ENCODE data around the gene MARK2.

Gene MARK2

DNA sequence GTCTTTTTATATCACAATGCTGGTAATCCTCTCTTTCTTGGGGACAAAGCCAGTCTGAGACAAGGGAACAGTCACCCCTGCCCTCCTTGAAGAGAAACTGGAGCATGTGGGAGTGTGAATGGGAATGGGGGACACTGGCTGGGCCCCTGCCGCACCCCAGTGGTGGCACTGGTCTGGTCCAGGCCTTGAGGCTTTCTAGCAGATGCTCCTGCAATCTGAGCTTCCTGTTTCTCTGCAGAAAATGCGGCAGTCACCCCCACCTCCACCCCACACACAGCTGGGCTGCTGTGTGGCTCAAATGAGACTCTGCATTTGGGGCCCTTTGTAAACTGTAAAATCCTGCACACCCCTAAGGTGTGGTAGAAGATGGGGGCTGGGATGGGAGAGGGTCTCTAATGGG lies 6.6 kb upstream of the MARK2 start:
- Histone ChIP-seq H3K36me3 (ENCODE audit: control insufficient read depth, insufficient read depth, low read length) (peaks cover 2% of the 10 kb centered on the region), H3K27me3 (replicated peaks; ENCODE audit: control insufficient read depth, insufficient read depth, low read length) (no peaks in the 10 kb centered on the region), H3K4me3 (replicated peaks; ENCODE audit: low read depth, low read length) (no peak overlapping the region)
- no peak for DNase-seq (ENCODE audit: extremely low read depth, insufficient read length)
- TF ChIP-seq, protein P1, sequence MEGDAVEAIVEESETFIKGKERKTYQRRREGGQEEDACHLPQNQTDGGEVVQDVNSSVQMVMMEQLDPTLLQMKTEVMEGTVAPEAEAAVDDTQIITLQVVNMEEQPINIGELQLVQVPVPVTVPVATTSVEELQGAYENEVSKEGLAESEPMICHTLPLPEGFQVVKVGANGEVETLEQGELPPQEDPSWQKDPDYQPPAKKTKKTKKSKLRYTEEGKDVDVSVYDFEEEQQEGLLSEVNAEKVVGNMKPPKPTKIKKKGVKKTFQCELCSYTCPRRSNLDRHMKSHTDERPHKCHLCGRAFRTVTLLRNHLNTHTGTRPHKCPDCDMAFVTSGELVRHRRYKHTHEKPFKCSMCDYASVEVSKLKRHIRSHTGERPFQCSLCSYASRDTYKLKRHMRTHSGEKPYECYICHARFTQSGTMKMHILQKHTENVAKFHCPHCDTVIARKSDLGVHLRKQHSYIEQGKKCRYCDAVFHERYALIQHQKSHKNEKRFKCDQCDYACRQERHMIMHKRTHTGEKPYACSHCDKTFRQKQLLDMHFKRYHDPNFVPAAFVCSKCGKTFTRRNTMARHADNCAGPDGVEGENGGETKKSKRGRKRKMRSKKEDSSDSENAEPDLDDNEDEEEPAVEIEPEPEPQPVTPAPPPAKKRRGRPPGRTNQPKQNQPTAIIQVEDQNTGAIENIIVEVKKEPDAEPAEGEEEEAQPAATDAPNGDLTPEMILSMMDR (IDR thresholded peaks at IDR 0.05; ENCODE audit: insufficient read depth, low read length, poor library complexity, severe bottlenecking), result no peak

DNA sequence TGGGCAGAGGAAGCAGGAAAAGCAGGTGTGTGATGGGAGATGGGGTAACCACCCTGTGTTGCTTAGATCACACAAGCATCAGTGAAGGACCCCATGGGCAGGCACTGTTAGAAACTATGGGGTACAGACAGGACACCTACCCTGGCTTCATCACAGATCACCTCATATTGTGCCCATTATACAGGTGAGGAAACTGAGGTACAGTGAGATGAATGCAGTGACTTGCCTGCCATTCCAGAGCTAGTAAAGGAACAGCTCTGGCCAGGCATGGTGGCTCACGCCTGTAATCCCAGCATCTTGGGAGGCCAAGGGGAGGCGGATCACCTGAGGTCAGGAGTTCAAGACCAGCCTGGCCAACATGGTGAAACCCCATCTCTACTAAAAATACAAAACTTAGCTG lies 5.9 kb upstream of the MARK2 start:
- DNase-seq (ENCODE audit: extremely low read depth, insufficient read length), result no peak
- Histone ChIP-seq H3K4me3 (replicated peaks; ENCODE audit: low read depth, low read length) (no peak overlapping the region), H3K27me3 (replicated peaks; ENCODE audit: control insufficient read depth, insufficient read depth, low read length) (no peaks in the 10 kb centered on the region), H3K36me3 (ENCODE audit: control insufficient read depth, insufficient read depth, low read length) (peaks cover 2% of the 10 kb centered on the region; the same call in 1 of the 2 replicates)
- TF ChIP-seq, protein P1 (IDR thresholded peaks at IDR 0.05; ENCODE audit: insufficient read depth, low read length, poor library complexity, severe bottlenecking), result no peak

GRCh38 chr11:63834535-63835157 lies 4.3 kb upstream of the MARK2 start:
- no peaks in the 10 kb centered on the region for H3K27me3 ChIP-seq (replicated peaks; ENCODE audit: control insufficient read depth, insufficient read depth, low read length)
- no peaks in the 10 kb centered on the region for H3K36me3 ChIP-seq (ENCODE audit: control insufficient read depth, insufficient read depth, low read length)
- TF ChIP-seq, protein P1 (IDR thresholded peaks at IDR 0.05; ENCODE audit: insufficient read depth, low read length, poor library complexity, severe bottlenecking), result no peak
- no peak overlapping the region for H3K4me3 ChIP-seq (replicated peaks; ENCODE audit: low read depth, low read length)
- DNase-seq (ENCODE audit: extremely low read depth, insufficient read length), result no peak

DNA sequence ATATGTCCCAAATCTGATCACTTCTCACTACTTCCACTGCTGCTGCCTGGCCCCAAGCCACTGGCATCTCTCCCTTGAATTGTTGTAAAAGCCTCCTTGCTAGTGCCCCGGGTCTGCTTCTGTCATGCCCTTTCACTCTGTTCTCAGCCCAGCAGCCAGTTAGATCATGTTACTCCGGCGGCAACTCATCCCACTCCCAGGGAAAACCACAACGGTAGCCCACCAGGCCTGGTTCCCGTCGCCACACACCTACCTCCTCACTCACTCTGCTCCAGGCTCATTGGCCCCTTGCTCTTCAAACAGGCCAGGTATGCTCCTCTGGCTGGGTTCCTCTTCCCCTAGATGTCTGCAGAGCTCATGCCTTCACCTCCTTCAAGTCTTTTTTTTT lies 3.8 kb upstream of the MARK2 start:
- Histone ChIP-seq H3K27me3 (replicated peaks; ENCODE audit: control insufficient read depth, insufficient read depth, low read length) (no peaks in the 10 kb centered on the region), H3K4me3 (replicated peaks; ENCODE audit: low read depth, low read length) (no peak overlapping the region)
- no peak for DNase-seq (ENCODE audit: extremely low read depth, insufficient read length)

GRCh38 chr11:63837027-63837688 lies 1.8 kb upstream of the MARK2 start:
- DNase-seq (ENCODE audit: extremely low read depth, insufficient read length), result no peak
- TF ChIP-seq, protein P1 (IDR thresholded peaks at IDR 0.05; ENCODE audit: insufficient read depth, low read length, poor library complexity, severe bottlenecking), result peak; percentile 80
- Histone ChIP-seq H3K4me3 (replicated peaks; ENCODE audit: low read depth, low read length) (no peak overlapping the region), H3K27me3 (replicated peaks; ENCODE audit: control insufficient read depth, insufficient read depth, low read length) (no peaks in the 10 kb centered on the region), H3K36me3 (ENCODE audit: control insufficient read depth, insufficient read depth, low read length) (peaks cover 2% of the 10 kb centered on the region; the same call in 1 of the 2 replicates)

More for the DNA sequence above, 3.8 kb upstream of the MARK2 start:
- TF ChIP-seq, protein P1 (IDR thresholded peaks at IDR 0.05; ENCODE audit: insufficient read depth, low read length, poor library complexity, severe bottlenecking), result no peak
- H3K36me3 ChIP-seq (ENCODE audit: control insufficient read depth, insufficient read depth, low read length), result no peaks in the 10 kb centered on the region
